HepG2 (cell line): Measurements from ENCODE around the gene PODN. TPM values are rescaled to one million over a fixed set of nuclear protein-coding genes. Genes with fewer than 3 reads are reported as not detected.

Experiments
- GATAD1 ChIP-seq: IDR thresholded peaks from 2 replicates; pipeline ENCODE4 v1.6.1; 2016; ENCODE audit warnings: missing genetic modification reagents, missing compliant biosample characterization
- HNRNPL ChIP-seq: fragments of 200-400 bp; formaldehyde crosslinking; IDR thresholded peaks from 2 replicates; pipeline ENCODE4 v1.6.1; 2017; ENCODE audit warnings: mild to moderate bottlenecking, low read depth, low read length
- KDM6A ChIP-seq: IDR thresholded peaks from 2 replicates; pipeline ENCODE4 v1.6.1; 2016; ENCODE audit warnings: low read depth
- MTF1 ChIP-seq: sonication (generic); formaldehyde crosslinking; IDR thresholded peaks from 2 replicates; pipeline ENCODE4 v1.5.0; 2020; ENCODE audit warnings: missing genetic modification reagents
- SOX5 ChIP-seq: IDR thresholded peaks from 2 replicates; pipeline ENCODE4 v1.6.1; 2016; ENCODE audit warnings: borderline replicate concordance
- TBL1XR1 ChIP-seq: fragments of 150-350 bp; IDR thresholded peaks from 2 replicates; pipeline ENCODE4 v1.6.1; 2014; ENCODE audit warnings: borderline replicate concordance, low read length; ENCODE audit not compliant: partially characterized antibody
- ZIK1 ChIP-seq: sonication (generic); formaldehyde crosslinking; IDR thresholded peaks from 2 replicates; pipeline ENCODE4 v1.5.0; 2020; ENCODE audit warnings: mild to moderate bottlenecking, low read depth, missing genetic modification reagents, borderline replicate concordance
- ZNF331 ChIP-seq: sonication (generic); formaldehyde crosslinking; IDR thresholded peaks from 2 replicates; pipeline ENCODE4 v1.4.0; 2020; ENCODE audit warnings: missing genetic modification reagents
- ZNF44 ChIP-seq: sonication (generic); formaldehyde crosslinking; IDR thresholded peaks from 2 replicates; pipeline ENCODE4 v1.5.1; 2020; ENCODE audit warnings: mild to moderate bottlenecking, missing genetic modification reagents
- ZNF629 ChIP-seq: sonication (generic); formaldehyde crosslinking; conservative IDR thresholded peaks from 2 replicates; pipeline ENCODE4 v1.5.0; 2020; ENCODE audit warnings: missing genetic modification reagents
- ZNF773 ChIP-seq: sonication (generic); formaldehyde crosslinking; IDR thresholded peaks from 2 replicates; pipeline ENCODE4 v1.4.0; 2020; ENCODE audit warnings: missing genetic modification reagents, borderline replicate concordance
- polyA plus RNA-seq, 8 experiments: library from polyadenylated mRNA; depleted of rRNA in 3 of 8; stranded (reverse) in 7 of 8; unstranded in 1 of 8; fragments of >200 nt; fragmentation: Illumina TruSeq in 4 of 8; extraction: Trizol in 4 of 8; gene quantifications; 2 replicates each; pipeline versions ENCODE4 v1.2.1 to v1.2.3, GENCODE V29; 2011 to 2016; ENCODE audit warnings: low read depth in 4 of 8, missing spikeins in 1 of 8, mixed read lengths in 1 of 8; ENCODE audit not compliant: insufficient read depth in 1 of 8
- total RNA-seq, 5 experiments: library from RNA; depleted of rRNA; stranded (reverse); fragments of >200 nt; fragmentation: Illumina TruSeq; extraction: Trizol; gene quantifications; 2 replicates each; pipeline ENCODE4 v1.2.3, GENCODE V29; 2016; ENCODE audit warnings: low read depth in 1 of 5
- TF ChIP-seq, protein P1 (sequence below): sonication (generic); formaldehyde crosslinking; IDR thresholded peaks from 2 replicates; pipeline ENCODE4 v1.4.0; 2020; ENCODE audit warnings: mild to moderate bottlenecking, low read depth, missing genetic modification reagents
- TF ChIP-seq, protein P2 (sequence below): sonication (generic); formaldehyde crosslinking; IDR thresholded peaks from 2 replicates; pipeline ENCODE4 v1.4.0; 2020; ENCODE audit warnings: missing genetic modification reagents, borderline replicate concordance
- TF ChIP-seq, protein P3 (sequence below): IDR thresholded peaks from 2 replicates; pipeline ENCODE4 v1.6.1; 2016
- TF ChIP-seq, protein P4 (sequence below), 2 experiments: sonication (generic) in 1 of 2; formaldehyde crosslinking in 1 of 2; IDR thresholded peaks; 2 replicates each; pipeline versions ENCODE4 v1.6.1 to v1.9.0; 2014 to 2022; ENCODE audit warnings: antibody characterized with exemption in 1 of 2, borderline replicate concordance in 1 of 2, inconsistent platforms in 1 of 2, low read depth in 1 of 2, missing genetic modification reagents in 1 of 2

PODN gene
- total and polyA plus RNA-seq, 2 of the 13 experiments (the other 11 are each of a cell fraction or from before 2014, with no cell fraction given): 0.13 TPM; not detected in 1

DNA sequence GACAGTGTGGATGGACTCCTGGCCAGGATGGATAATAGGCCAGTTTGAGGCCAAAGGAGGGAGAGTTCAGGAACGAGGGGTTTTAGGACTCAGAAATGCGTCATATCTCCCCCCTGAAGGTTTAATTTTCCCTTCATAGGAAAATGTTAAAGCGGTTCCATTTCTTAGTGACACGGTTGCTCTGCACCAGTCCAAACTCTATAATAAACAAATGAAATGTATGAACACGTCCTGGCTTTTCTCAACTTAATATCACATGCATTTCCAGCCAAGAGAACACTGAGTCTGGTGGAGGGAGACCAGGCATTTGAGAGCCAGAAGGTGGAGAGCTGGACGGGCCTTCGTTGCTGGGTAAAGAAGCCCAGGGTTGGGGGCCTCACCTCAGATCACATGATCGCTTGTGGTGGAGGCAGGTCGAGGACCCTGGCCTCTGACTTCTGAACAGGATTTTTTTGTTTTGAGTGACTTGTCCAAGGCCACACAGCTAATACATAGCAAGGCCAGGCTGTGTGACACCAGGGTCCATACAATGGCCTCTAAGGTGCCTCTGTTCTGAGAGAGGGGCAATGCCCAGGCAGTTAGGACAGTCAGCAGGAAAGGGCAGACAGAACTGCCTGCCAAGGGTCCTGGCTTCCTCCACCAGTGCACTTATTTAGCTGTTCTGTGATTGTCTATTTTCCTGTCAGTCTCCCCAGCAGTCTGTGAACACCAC, 69.0 kb downstream of the PODN start (continued):
- no peak for TF ChIP-seq ZIK1 (CRISPR knock-in tag)
- no peak for TF ChIP-seq GATAD1 (CRISPR knock-in tag)
- TF ChIP-seq, protein P1, sequence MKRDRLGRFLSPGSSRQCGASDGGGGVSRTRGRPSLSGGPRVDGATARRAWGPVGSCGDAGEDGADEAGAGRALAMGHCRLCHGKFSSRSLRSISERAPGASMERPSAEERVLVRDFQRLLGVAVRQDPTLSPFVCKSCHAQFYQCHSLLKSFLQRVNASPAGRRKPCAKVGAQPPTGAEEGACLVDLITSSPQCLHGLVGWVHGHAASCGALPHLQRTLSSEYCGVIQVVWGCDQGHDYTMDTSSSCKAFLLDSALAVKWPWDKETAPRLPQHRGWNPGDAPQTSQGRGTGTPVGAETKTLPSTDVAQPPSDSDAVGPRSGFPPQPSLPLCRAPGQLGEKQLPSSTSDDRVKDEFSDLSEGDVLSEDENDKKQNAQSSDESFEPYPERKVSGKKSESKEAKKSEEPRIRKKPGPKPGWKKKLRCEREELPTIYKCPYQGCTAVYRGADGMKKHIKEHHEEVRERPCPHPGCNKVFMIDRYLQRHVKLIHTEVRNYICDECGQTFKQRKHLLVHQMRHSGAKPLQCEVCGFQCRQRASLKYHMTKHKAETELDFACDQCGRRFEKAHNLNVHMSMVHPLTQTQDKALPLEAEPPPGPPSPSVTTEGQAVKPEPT: no peak
- TF ChIP-seq ZNF331 (CRISPR knock-in tag): peak; percentile 53; the same call in 1 of the 2 replicates
- TF ChIP-seq, protein P2, sequence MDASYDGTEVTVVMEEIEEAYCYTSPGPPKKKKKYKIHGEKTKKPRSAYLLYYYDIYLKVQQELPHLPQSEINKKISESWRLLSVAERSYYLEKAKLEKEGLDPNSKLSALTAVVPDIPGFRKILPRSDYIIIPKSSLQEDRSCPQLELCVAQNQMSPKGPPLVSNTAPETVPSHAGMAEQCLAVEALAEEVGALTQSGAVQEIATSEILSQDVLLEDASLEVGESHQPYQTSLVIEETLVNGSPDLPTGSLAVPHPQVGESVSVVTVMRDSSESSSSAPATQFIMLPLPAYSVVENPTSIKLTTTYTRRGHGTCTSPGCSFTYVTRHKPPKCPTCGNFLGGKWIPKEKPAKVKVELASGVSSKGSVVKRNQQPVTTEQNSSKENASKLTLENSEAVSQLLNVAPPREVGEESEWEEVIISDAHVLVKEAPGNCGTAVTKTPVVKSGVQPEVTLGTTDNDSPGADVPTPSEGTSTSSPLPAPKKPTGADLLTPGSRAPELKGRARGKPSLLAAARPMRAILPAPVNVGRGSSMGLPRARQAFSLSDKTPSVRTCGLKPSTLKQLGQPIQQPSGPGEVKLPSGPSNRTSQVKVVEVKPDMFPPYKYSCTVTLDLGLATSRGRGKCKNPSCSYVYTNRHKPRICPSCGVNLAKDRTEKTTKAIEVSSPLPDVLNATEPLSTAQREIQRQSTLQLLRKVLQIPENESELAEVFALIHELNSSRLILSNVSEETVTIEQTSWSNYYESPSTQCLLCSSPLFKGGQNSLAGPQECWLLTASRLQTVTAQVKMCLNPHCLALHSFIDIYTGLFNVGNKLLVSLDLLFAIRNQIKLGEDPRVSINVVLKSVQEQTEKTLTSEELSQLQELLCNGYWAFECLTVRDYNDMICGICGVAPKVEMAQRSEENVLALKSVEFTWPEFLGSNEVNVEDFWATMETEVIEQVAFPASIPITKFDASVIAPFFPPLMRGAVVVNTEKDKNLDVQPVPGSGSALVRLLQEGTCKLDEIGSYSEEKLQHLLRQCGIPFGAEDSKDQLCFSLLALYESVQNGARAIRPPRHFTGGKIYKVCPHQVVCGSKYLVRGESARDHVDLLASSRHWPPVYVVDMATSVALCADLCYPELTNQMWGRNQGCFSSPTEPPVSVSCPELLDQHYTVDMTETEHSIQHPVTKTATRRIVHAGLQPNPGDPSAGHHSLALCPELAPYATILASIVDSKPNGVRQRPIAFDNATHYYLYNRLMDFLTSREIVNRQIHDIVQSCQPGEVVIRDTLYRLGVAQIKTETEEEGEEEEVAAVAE (CRISPR knock-in tag): 0 out of 2 replicates have a peak, but pooled peaks have one; percentile 15
- no peak for TF ChIP-seq HNRNPL
- TF ChIP-seq ZNF629 (CRISPR knock-in tag): peak; percentile 20; the same call in 1 of the 2 replicates
- TF ChIP-seq KDM6A (CRISPR knock-in tag): 0 out of 2 replicates have a peak, but pooled peaks have one; percentile 21
- TF ChIP-seq MTF1 (CRISPR knock-in tag): no peak
- TF ChIP-seq, protein P3, sequence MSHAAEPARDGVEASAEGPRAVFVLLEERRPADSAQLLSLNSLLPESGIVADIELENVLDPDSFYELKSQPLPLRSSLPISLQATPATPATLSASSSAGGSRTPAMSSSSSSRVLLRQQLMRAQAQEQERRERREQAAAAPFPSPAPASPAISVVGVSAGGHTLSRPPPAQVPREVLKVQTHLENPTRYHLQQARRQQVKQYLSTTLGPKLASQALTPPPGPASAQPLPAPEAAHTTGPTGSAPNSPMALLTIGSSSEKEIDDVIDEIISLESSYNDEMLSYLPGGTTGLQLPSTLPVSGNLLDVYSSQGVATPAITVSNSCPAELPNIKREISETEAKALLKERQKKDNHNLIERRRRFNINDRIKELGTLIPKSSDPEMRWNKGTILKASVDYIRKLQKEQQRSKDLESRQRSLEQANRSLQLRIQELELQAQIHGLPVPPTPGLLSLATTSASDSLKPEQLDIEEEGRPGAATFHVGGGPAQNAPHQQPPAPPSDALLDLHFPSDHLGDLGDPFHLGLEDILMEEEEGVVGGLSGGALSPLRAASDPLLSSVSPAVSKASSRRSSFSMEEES (CRISPR knock-in tag): peak; percentile 80
- TF ChIP-seq SOX5 (CRISPR knock-in tag): peak; percentile 53
- no peak for TF ChIP-seq TBL1XR1
- TF ChIP-seq, protein P4, sequence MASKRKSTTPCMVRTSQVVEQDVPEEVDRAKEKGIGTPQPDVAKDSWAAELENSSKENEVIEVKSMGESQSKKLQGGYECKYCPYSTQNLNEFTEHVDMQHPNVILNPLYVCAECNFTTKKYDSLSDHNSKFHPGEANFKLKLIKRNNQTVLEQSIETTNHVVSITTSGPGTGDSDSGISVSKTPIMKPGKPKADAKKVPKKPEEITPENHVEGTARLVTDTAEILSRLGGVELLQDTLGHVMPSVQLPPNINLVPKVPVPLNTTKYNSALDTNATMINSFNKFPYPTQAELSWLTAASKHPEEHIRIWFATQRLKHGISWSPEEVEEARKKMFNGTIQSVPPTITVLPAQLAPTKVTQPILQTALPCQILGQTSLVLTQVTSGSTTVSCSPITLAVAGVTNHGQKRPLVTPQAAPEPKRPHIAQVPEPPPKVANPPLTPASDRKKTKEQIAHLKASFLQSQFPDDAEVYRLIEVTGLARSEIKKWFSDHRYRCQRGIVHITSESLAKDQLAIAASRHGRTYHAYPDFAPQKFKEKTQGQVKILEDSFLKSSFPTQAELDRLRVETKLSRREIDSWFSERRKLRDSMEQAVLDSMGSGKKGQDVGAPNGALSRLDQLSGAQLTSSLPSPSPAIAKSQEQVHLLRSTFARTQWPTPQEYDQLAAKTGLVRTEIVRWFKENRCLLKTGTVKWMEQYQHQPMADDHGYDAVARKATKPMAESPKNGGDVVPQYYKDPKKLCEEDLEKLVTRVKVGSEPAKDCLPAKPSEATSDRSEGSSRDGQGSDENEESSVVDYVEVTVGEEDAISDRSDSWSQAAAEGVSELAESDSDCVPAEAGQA (IDR thresholded peaks at IDR 0.05; ENCODE audit: low read depth): no peak
- TF ChIP-seq, protein P4 (CRISPR knock-in tag; IDR thresholded peaks at IDR 0.05; ENCODE audit: borderline replicate concordance): no peak
- 0 out of 2 replicates have a peak, but pooled peaks have one; percentile 23 for TF ChIP-seq ZNF44 (CRISPR knock-in tag)
- no peak for TF ChIP-seq ZNF773 (CRISPR knock-in tag)
